Neural cell (in vitro differentiated cells): ENCODE data around the gene PBX1.

Experiments used
- CTCF ChIP-seq: fragments of 450-650 bp; IDR thresholded peaks from 2 replicates; pipeline ENCODE4 v1.5.1; 2014; ENCODE audit warnings: antibody characterized with exemption, mild to moderate bottlenecking, moderate library complexity; ENCODE audit not compliant: poor library complexity, severe bottlenecking
- EP300 ChIP-seq: fragments of 450-650 bp; conservative IDR thresholded peaks from 2 replicates; pipeline ENCODE4 v1.6.1; 2014; ENCODE audit warnings: antibody characterized with exemption, mild to moderate bottlenecking, moderate library complexity; ENCODE audit not compliant: poor library complexity, severe bottlenecking
- EZH2 ChIP-seq: fragments of 200-600, 300-800 bp; shearing (Covaris generic), sonication (generic); IDR thresholded peaks from 2 replicates; pipeline ENCODE4 v1.6.1; 2014; ENCODE audit warnings: antibody characterized with exemption, low read length, borderline replicate concordance, mild to moderate bottlenecking; ENCODE audit not compliant: insufficient read depth, poor library complexity, severe bottlenecking
- MXI1 ChIP-seq: fragments of 450-650 bp; conservative IDR thresholded peaks from 2 replicates; pipeline ENCODE4 v1.6.1; 2014; ENCODE audit warnings: antibody characterized with exemption, mild to moderate bottlenecking; ENCODE audit not compliant: poor library complexity, severe bottlenecking
- POLR2AphosphoS5 ChIP-seq: IDR thresholded peaks from 2 replicates; pipeline ENCODE4 v1.6.1; 2012
- RAD21 ChIP-seq: fragments of 450-650 bp; conservative IDR thresholded peaks from 2 replicates; pipeline ENCODE4 v1.6.1; 2014; ENCODE audit warnings: antibody characterized with exemption, mild to moderate bottlenecking, moderate library complexity
- REST ChIP-seq: IDR thresholded peaks from 2 replicates; pipeline ENCODE4 v1.6.1; 2012; ENCODE audit warnings: borderline replicate concordance
- SMC3 ChIP-seq: fragments of 450-650 bp; conservative IDR thresholded peaks from 2 replicates; pipeline ENCODE4 v1.6.1; 2014; ENCODE audit warnings: antibody characterized with exemption, mild to moderate bottlenecking, moderate library complexity; ENCODE audit not compliant: poor library complexity
- TAF1 ChIP-seq: IDR thresholded peaks from 2 replicates; pipeline ENCODE4 v1.6.1; 2012; ENCODE audit warnings: low read depth

- TF ChIP-seq TAF1 (no peak), CTCF (no peak), EZH2 (no peak), POLR2AphosphoS5 (no peak), REST (no peak), EP300 (no peak), RAD21 (no peak), SMC3 (no peak), MXI1 (no peak)
These were observed 30.4 kb downstream of the PBX1 start for GRCh38 chr1:164589408-164589807.
